ENCODE results near the gene NR1D2.

NR1D2 gene

GRCh38 chr3:23944007-23944783, 891 bp upstream of the NR1D2 start:
- DNase-seq (ENCODE audit: insufficient read length, low spot score) (no peak), FAIRE-seq (no peak)
- TF ChIP-seq POLR2A (IDR thresholded peaks at IDR 0.05; ENCODE audit: low read depth, low read length): no peak

DNA sequence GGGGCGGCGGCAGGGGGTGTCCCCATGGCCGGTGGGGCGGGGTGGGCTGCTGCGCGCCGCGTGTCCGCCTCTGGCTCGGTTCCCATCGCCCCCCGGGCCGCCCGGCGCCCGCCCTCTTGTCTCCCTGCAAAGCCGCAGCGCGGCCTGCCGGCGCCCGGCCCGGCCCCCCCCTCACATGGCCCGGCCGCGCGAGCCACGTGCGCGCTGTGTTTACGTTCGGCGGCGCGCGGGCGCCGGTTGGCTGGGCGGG, 502 bp downstream of the NR1D2 start:
- no peak for TF ChIP-seq POLR2A (IDR thresholded peaks at IDR 0.05; ENCODE audit: low read depth, low read length)
- no peak for FAIRE-seq
- no peak for DNase-seq (ENCODE audit: insufficient read length, low spot score)

DNA sequence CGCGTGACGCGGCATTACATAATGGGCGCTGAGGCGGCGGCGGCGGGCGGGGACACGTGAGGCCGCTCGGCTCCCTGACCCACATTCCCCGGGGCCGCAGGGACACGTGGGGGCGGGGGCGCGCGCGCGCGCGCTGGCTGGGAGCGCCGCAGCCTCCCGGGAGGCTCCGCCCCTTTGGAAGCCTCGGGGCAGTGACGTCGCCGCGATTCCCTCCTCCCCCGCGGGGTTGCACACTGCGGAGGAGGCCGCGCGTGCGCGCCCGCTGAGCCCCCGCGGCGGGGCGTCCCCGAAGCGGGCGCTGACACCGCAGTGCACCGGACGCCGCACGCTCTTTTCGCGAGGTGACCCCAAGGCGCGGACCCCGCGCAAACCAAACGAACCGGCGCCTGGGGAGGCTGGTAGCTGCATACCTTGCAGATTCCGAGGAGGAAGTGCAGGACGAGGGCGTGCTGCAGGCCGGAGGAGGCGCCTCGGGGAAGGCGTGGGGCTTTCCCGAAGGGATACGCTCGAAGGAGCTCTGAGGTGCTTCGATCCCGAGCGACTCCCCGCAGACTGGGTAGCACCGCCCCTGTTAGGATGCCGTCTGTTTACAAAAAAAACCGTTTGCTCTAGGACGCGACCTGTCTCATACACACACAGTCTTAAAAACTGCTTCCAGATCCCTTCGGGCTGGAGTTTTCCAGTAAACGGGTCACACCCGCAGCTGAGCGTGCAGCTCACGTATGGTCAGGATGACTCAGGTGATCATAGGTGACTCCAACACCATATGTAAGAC, 1.0 kb downstream of the NR1D2 start:
- TF ChIP-seq POLR2A (IDR thresholded peaks at IDR 0.05; ENCODE audit: low read depth, low read length): no peak
- FAIRE-seq (peak; percentile 20), DNase-seq (ENCODE audit: insufficient read length, low spot score) (peak; percentile 85)

DNA sequence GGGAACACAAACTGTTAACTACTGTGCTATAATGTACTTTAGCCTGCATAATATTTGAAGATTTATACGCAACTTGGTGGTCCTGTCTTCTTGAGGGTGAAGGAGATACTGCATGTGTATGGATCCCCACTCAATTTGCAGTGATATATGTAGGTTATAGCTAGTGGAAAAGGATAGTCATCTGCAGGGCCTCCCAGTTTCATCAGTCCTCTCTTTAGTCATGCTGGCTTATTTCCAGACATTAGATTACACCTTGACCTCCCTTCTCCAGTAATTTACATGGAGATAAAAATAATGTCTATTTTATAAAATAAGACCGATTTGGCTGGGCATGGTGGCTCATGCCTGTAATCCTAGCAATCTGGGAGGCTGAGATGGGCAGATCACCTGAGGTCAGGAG, 3.7 kb downstream of the NR1D2 start:
- DNase-seq (ENCODE audit: insufficient read length, low spot score) (no peak), FAIRE-seq (no peak)
- no peak for TF ChIP-seq POLR2A (IDR thresholded peaks at IDR 0.05; ENCODE audit: low read depth, low read length)

DNA sequence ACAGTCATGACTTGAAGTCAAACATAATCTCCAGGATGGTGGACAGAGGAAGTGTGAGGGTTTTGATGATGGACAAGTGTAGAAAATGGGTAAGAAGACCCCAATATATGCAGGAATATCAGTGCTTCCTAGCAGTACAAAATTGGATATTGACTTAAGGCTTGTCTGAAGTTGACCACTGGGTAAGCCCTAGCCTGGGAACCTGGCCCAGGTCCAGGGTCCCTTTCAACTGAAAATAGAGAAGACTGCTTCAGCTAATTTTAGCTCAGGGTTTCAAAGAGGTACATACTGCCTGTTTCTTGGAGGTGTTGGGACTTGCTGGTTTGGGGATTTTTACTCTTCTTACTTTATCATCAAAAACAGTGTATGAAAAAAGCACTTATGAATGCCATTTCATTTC, 4.7 kb downstream of the NR1D2 start:
- no peak for FAIRE-seq
- TF ChIP-seq POLR2A (IDR thresholded peaks at IDR 0.05; ENCODE audit: low read depth, low read length): no peak
- DNase-seq (ENCODE audit: insufficient read length, low spot score): no peak

DNA sequence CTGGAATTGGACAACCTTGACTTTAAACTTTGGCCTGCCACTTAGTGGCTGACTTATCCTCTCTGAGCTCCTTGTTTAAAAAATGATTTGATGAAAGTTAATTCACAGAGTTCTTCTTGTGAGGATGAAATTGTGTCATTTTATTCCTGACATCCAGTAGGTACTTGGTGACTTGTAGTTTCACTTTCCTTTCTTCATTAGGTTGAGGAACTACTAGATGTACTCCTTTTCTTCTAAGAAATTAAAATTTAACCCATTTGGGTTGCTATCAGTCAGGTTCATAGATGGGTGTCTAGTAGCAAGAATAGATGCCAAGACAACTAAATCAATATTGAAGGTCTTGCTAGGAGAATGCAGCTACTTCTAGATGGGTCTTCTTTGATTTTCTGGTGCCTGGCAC, 5.2 kb downstream of the NR1D2 start:
- FAIRE-seq (no peak), DNase-seq (ENCODE audit: insufficient read length, low spot score) (no peak)
- no peak for TF ChIP-seq POLR2A (IDR thresholded peaks at IDR 0.05; ENCODE audit: low read depth, low read length)

DNA sequence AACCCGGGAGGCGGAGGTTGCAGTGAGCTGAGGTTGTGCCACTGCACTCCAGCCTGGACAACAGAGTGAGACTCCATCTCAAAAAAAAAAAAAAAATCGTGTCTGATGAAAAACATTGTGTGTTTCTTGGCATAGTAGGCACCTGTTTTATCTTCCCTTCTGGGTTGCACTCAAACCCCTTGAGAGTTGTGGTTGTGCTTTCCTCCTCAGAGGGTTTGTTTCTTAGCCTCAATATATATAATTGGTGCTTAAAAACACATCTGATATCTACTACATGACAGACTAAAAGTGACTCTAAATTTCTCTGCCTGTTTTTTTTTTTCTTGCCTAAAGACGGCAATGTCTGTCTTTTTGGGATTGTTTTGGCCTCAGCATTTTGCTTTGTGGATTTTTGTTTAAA, 7.6 kb downstream of the NR1D2 start:
- FAIRE-seq: no peak
- TF ChIP-seq POLR2A (IDR thresholded peaks at IDR 0.05; ENCODE audit: low read depth, low read length): no peak
- DNase-seq (ENCODE audit: insufficient read length, low spot score): no peak

DNA sequence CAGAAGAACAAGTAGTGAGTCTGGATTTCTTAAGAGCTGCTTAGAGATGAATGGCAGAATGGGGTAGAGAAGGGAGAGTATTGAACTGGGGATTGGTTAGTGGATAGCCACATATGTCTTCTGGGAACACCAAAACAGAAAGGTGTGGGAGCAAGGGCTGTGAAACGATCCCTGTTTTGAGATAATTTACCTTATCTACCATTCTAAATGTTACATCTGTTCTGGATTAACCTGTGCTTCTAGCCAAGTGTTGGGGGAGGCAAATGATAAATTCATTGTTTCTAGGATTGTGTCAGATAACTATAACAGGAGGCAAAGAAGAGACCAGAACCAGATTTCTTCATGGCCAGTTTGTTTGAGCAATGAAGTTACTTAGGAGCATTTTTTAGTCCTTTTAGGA, 8.4 kb downstream of the NR1D2 start:
- no peak for TF ChIP-seq POLR2A (IDR thresholded peaks at IDR 0.05; ENCODE audit: low read depth, low read length)
- FAIRE-seq: no peak
- no peak for DNase-seq (ENCODE audit: insufficient read length, low spot score)

DNA sequence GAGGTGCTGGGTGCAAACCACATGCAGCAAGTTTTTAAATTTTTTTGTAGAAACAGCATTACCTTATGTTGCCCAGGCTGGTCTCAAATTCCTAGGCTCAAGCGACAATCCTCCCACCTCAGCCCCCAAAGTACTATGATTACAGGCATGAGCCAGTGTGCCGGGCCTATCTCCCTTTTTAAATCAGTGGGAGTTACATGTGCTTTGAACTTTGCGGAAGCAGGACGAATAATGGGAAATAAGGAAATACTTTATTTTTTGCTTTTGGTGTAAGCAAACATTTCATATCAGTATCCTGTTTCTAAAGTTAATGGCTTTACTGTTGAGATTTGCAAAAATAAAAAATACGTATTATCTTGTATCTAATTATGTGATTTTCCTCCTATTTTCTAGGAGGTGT, 9.1 kb downstream of the NR1D2 start:
- DNase-seq (ENCODE audit: insufficient read length, low spot score) (no peak), FAIRE-seq (no peak)
- TF ChIP-seq POLR2A (IDR thresholded peaks at IDR 0.05; ENCODE audit: low read depth, low read length): no peak

DNA sequence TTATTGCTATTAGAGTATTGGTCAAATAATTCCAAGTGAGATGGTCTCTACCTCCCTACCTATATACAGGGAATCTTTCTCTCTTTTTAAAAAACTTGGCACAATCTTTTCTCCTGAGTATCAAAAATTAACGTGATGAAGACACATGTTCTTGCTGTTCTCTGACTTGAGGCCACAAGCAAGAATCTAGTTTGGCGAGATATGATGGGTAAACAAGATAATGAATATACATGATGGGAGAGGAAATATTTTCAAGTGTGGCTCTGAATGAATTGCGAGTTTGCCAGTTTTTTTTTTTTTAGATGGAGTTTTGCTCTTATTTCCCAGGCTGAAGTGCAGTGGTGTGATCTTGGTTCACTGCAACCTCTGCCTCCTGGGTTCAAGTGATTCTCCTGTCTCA, 11.6 kb downstream of the NR1D2 start:
- DNase-seq (ENCODE audit: insufficient read length, low spot score) (no peak), FAIRE-seq (no peak)
- no peak for TF ChIP-seq POLR2A (IDR thresholded peaks at IDR 0.05; ENCODE audit: low read depth, low read length)

DNA sequence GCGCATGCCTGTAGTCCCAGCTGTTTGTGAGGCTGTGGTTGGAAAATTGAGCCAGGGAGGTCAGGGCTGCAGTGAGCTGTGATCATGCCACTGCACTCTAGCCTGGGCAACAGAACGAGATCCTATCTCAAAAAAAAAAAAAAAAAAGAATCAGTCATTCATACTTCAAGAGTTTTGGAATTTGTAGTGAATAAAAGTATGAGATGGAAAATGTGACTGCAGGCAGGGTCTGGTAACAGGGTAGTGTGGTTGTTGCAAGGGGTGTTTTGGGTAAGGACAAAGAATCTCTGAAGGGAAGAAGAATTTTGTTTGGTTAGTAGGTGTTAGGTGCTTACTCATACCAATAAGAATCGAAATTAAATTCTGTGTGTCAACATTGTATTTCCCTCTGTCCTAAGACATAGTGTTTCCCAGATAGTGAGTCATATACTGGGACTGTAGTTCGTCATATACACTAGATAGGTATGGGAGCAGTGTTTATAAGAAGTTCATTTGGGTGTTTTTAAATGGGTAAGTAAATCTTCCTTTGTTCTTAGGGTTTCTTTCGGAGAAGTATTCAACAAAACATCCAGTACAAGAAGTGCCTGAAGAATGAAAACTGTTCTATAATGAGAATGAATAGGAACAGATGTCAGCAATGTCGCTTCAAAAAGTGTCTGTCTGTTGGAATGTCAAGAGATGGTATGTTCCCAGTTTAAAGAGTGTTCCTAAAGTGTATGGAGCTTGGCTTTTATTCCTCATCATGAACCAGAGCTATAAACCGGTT, 14.2 kb downstream of the NR1D2 start:
- no peak for TF ChIP-seq POLR2A (IDR thresholded peaks at IDR 0.05; ENCODE audit: low read depth, low read length)
- peak; percentile 96 for FAIRE-seq
- DNase-seq (ENCODE audit: insufficient read length, low spot score): peak; percentile 45

- no peak for TF ChIP-seq POLR2A (IDR thresholded peaks at IDR 0.05; ENCODE audit: low read depth, low read length)
- FAIRE-seq (no peak), DNase-seq (ENCODE audit: insufficient read length, low spot score) (no peak)
Measured at GRCh38 chr3:23960649-23961048, 15.6 kb downstream of the NR1D2 start.

- DNase-seq (ENCODE audit: insufficient read length, low spot score) (no peak), FAIRE-seq (no peak)
- TF ChIP-seq POLR2A (IDR thresholded peaks at IDR 0.05; ENCODE audit: low read depth, low read length): no peak
Measured at GRCh38 chr3:23961066-23961465, 16.0 kb downstream of the NR1D2 start.

GRCh38 chr3:23961913-23962312, 16.8 kb downstream of the NR1D2 start:
- no peak for DNase-seq (ENCODE audit: insufficient read length, low spot score)
- FAIRE-seq: no peak
- TF ChIP-seq POLR2A (IDR thresholded peaks at IDR 0.05; ENCODE audit: low read depth, low read length): no peak
